Measurements from ENCODE around the gene ZNF425.

DNA sequence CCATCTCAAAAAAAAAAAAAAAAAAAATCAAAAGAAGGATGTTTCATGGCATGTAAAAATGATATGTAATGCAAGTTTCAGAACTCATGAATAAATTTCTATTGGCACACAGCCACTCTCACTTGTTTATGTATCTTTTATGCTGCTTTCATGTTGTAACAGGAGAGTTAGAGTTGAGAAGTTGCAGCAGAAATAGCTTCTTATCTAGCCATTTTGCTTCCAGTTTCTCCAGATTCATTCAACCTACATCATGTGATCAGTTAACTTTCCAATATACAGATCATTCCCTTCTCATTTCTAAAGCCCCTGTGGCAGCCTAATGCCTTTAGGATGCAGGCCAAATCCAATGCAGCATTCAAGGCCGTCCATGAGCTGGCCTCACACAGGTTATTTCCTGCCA, 66.0 kb downstream of the ZNF425 start:
- TF ChIP-seq SP1 (IDR thresholded peaks at IDR 0.05) (no peak), ELF4 (IDR thresholded peaks at IDR 0.05) (no peak), FOXK2 (IDR thresholded peaks at IDR 0.05) (no peak), HDGF (IDR thresholded peaks at IDR 0.05; ENCODE audit: borderline replicate concordance) (no peak), ZNF384 (IDR thresholded peaks at IDR 0.05) (no peak), FOXM1 (IDR thresholded peaks at IDR 0.05; ENCODE audit: borderline replicate concordance) (no peak), CTBP1 (IDR thresholded peaks at IDR 0.05; ENCODE audit: borderline replicate concordance) (no peak), SUZ12 (IDR thresholded peaks at IDR 0.05) (no peak), BHLHE40 (IDR thresholded peaks at IDR 0.05; ENCODE audit: borderline replicate concordance) (no peak), NFRKB (IDR thresholded peaks at IDR 0.05) (no peak)
- TF ChIP-seq, protein P1, sequence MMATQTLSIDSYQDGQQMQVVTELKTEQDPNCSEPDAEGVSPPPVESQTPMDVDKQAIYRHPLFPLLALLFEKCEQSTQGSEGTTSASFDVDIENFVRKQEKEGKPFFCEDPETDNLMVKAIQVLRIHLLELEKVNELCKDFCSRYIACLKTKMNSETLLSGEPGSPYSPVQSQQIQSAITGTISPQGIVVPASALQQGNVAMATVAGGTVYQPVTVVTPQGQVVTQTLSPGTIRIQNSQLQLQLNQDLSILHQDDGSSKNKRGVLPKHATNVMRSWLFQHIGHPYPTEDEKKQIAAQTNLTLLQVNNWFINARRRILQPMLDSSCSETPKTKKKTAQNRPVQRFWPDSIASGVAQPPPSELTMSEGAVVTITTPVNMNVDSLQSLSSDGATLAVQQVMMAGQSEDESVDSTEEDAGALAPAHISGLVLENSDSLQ (IDR thresholded peaks at IDR 0.05): no peak

All from HEK293T (cell line).